ENCODE data around the gene SPRED2.

SPRED2 gene

GRCh38 chr2:65464604-65465003 is 32.2 kb upstream of the SPRED2 start:
- Histone ChIP-seq H3K14ac (ENCODE audit: low read length) (no peak overlapping the region), H4K91ac (ENCODE audit: low read depth, low read length, poor library complexity) (no peak overlapping the region), H3K4me2 (ENCODE audit: insufficient read depth, low read length, poor library complexity, severe bottlenecking) (no peak overlapping the region), H3K4me1 (ENCODE audit: control insufficient read depth in 2 of 2, insufficient read depth in 1 of 2, low read depth in 1 of 2, low read length in 2 of 2) (peaks cover 0 to 5% of the 10 kb centered on the region in 2 donors), H3K4me3 (ENCODE audit: low read length in 2 of 2) (no peak overlapping the region), H2AFZ (ENCODE audit: low read length) (no peak overlapping the region), H3K27ac (replicated peaks; ENCODE audit: low read length) (no peak overlapping the region), H2BK5ac (ENCODE audit: low read length) (no peak overlapping the region), H3K18ac (ENCODE audit: low read length) (no peak overlapping the region), H2BK12ac (ENCODE audit: low read length) (no peak overlapping the region), H3K9me3 (replicated peaks in 1 of 2; ENCODE audit: control insufficient read depth in 2 of 2, insufficient read depth in 1 of 2, low read depth in 1 of 2, low read length in 2 of 2) (no peaks in the 10 kb centered on the region), H3K4ac (ENCODE audit: low read length) (no peak overlapping the region), H3K27me3 (ENCODE audit: control insufficient read depth in 3 of 3, insufficient read depth in 3 of 3, low read depth in 1 of 3, low read length in 3 of 3) (no peaks in the 10 kb centered on the region), H4K8ac (ENCODE audit: low read depth, low read length) (no peak overlapping the region), H3K36me3 (replicated peaks in 1 of 2; ENCODE audit: control insufficient read depth in 2 of 2, insufficient read depth in 2 of 2, low read length in 2 of 2) (no peaks in the 10 kb centered on the region), H2BK120ac (ENCODE audit: low read depth, low read length) (no peak overlapping the region), H2AK5ac (ENCODE audit: low read depth, low read length) (no peak overlapping the region), H3K79me1 (ENCODE audit: low read depth, low read length) (no peaks in the 10 kb centered on the region), H3K9ac (ENCODE audit: low read depth, low read length, poor library complexity) (no peak overlapping the region), H3K23ac (ENCODE audit: low read depth, low read length, poor library complexity) (no peak overlapping the region), H2BK15ac (ENCODE audit: low read length) (no peak overlapping the region)
- no CpG with 5 or more reads among the region's 3 CpGs for WGBS, 2 donors (ENCODE audit: extremely low coverage in 2 of 2, insufficient read length in 2 of 2, insufficient replicate concordance in 1 of 2)
- no peak for DNase-seq (ENCODE audit: low spot score)

GRCh38 chr2:65458999-65459398 is 26.6 kb upstream of the SPRED2 start:
- Histone ChIP-seq H3K79me1 (ENCODE audit: low read depth, low read length) (no peaks in the 10 kb centered on the region), H2AFZ (ENCODE audit: low read length) (no peak overlapping the region), H3K14ac (ENCODE audit: low read length) (no peak overlapping the region), H2BK15ac (ENCODE audit: low read length) (no peak overlapping the region), H3K18ac (ENCODE audit: low read length) (no peak overlapping the region), H3K27me3 (ENCODE audit: control insufficient read depth in 3 of 3, insufficient read depth in 3 of 3, low read depth in 1 of 3, low read length in 3 of 3) (no peaks in the 10 kb centered on the region), H3K9me3 (replicated peaks in 1 of 2; ENCODE audit: control insufficient read depth in 2 of 2, insufficient read depth in 1 of 2, low read depth in 1 of 2, low read length in 2 of 2) (no peaks in the 10 kb centered on the region), H3K9ac (ENCODE audit: low read depth, low read length, poor library complexity) (no peak overlapping the region), H4K8ac (ENCODE audit: low read depth, low read length) (no peak overlapping the region), H2AK5ac (ENCODE audit: low read depth, low read length) (no peak overlapping the region), H4K91ac (ENCODE audit: low read depth, low read length, poor library complexity) (no peak overlapping the region), H2BK12ac (ENCODE audit: low read length) (no peak overlapping the region), H3K36me3 (replicated peaks in 1 of 2; ENCODE audit: control insufficient read depth in 2 of 2, insufficient read depth in 2 of 2, low read length in 2 of 2) (no peaks in the 10 kb centered on the region), H2BK5ac (ENCODE audit: low read length) (no peak overlapping the region), H3K27ac (replicated peaks; ENCODE audit: low read length) (no peak overlapping the region), H3K23ac (ENCODE audit: low read depth, low read length, poor library complexity) (no peak overlapping the region), H3K4me1 (ENCODE audit: control insufficient read depth in 2 of 2, insufficient read depth in 1 of 2, low read depth in 1 of 2, low read length in 2 of 2) (no peaks in the 10 kb centered on the region), H3K4me3 (ENCODE audit: low read length in 2 of 2) (no peak overlapping the region), H3K4ac (ENCODE audit: low read length) (no peak overlapping the region), H2BK120ac (ENCODE audit: low read depth, low read length) (no peak overlapping the region), H3K4me2 (ENCODE audit: insufficient read depth, low read length, poor library complexity, severe bottlenecking) (no peak overlapping the region)
- WGBS, 2 donors (ENCODE audit: extremely low coverage in 2 of 2, insufficient read length in 2 of 2, insufficient replicate concordance in 1 of 2): no CpG with 5 or more reads among the region's 3 CpGs
- DNase-seq (ENCODE audit: low spot score): no peak

- Histone ChIP-seq H4K8ac (ENCODE audit: low read depth, low read length) (no peak overlapping the region), H2BK15ac (ENCODE audit: low read length) (no peak overlapping the region), H3K9ac (ENCODE audit: low read depth, low read length, poor library complexity) (no peak overlapping the region), H3K27ac (replicated peaks; ENCODE audit: low read length) (no peak overlapping the region), H3K27me3 (ENCODE audit: control insufficient read depth in 3 of 3, insufficient read depth in 3 of 3, low read depth in 1 of 3, low read length in 3 of 3) (no peaks in the 10 kb centered on the region), H3K18ac (ENCODE audit: low read length) (no peak overlapping the region), H3K23ac (ENCODE audit: low read depth, low read length, poor library complexity) (no peak overlapping the region), H3K36me3 (replicated peaks in 1 of 2; ENCODE audit: control insufficient read depth in 2 of 2, insufficient read depth in 2 of 2, low read length in 2 of 2) (no peaks in the 10 kb centered on the region), H2BK5ac (ENCODE audit: low read length) (no peak overlapping the region), H3K4ac (ENCODE audit: low read length) (no peak overlapping the region), H2BK12ac (ENCODE audit: low read length) (no peak overlapping the region), H3K79me1 (ENCODE audit: low read depth, low read length) (no peaks in the 10 kb centered on the region), H3K9me3 (replicated peaks in 1 of 2; ENCODE audit: control insufficient read depth in 2 of 2, insufficient read depth in 1 of 2, low read depth in 1 of 2, low read length in 2 of 2) (no peaks in the 10 kb centered on the region), H3K4me3 (ENCODE audit: low read length in 2 of 2) (no peak overlapping the region), H4K91ac (ENCODE audit: low read depth, low read length, poor library complexity) (no peak overlapping the region), H3K4me2 (ENCODE audit: insufficient read depth, low read length, poor library complexity, severe bottlenecking) (no peak overlapping the region), H2BK120ac (ENCODE audit: low read depth, low read length) (no peak overlapping the region), H2AK5ac (ENCODE audit: low read depth, low read length) (no peak overlapping the region), H3K14ac (ENCODE audit: low read length) (no peak overlapping the region), H3K4me1 (ENCODE audit: control insufficient read depth in 2 of 2, insufficient read depth in 1 of 2, low read depth in 1 of 2, low read length in 2 of 2) (no peaks in the 10 kb centered on the region), H2AFZ (ENCODE audit: low read length) (no peak overlapping the region)
- DNase-seq (ENCODE audit: low spot score): no peak
- no CpG with 5 or more reads among the region's 2 CpGs for WGBS, 2 donors (ENCODE audit: extremely low coverage in 2 of 2, insufficient read length in 2 of 2, insufficient replicate concordance in 1 of 2)
Observed at GRCh38 chr2:65456886-65457285, 24.5 kb upstream of the SPRED2 start.

GRCh38 chr2:65456064-65456463 is 23.7 kb upstream of the SPRED2 start:
- no peak for DNase-seq (ENCODE audit: low spot score)
- Histone ChIP-seq H3K36me3 (replicated peaks in 1 of 2; ENCODE audit: control insufficient read depth in 2 of 2, insufficient read depth in 2 of 2, low read length in 2 of 2) (no peaks in the 10 kb centered on the region), H3K14ac (ENCODE audit: low read length) (no peak overlapping the region), H2BK120ac (ENCODE audit: low read depth, low read length) (no peak overlapping the region), H3K9ac (ENCODE audit: low read depth, low read length, poor library complexity) (no peak overlapping the region), H3K27me3 (ENCODE audit: control insufficient read depth in 3 of 3, insufficient read depth in 3 of 3, low read depth in 1 of 3, low read length in 3 of 3) (no peaks in the 10 kb centered on the region), H2AK5ac (ENCODE audit: low read depth, low read length) (no peak overlapping the region), H3K4me1 (ENCODE audit: control insufficient read depth in 2 of 2, insufficient read depth in 1 of 2, low read depth in 1 of 2, low read length in 2 of 2) (no peaks in the 10 kb centered on the region), H3K4me3 (ENCODE audit: low read length in 2 of 2) (no peak overlapping the region), H3K4me2 (ENCODE audit: insufficient read depth, low read length, poor library complexity, severe bottlenecking) (no peak overlapping the region), H3K23ac (ENCODE audit: low read depth, low read length, poor library complexity) (no peak overlapping the region), H3K4ac (ENCODE audit: low read length) (no peak overlapping the region), H3K18ac (ENCODE audit: low read length) (no peak overlapping the region), H4K91ac (ENCODE audit: low read depth, low read length, poor library complexity) (no peak overlapping the region), H2BK5ac (ENCODE audit: low read length) (no peak overlapping the region), H2AFZ (ENCODE audit: low read length) (no peak overlapping the region), H2BK12ac (ENCODE audit: low read length) (no peak overlapping the region), H3K79me1 (ENCODE audit: low read depth, low read length) (no peaks in the 10 kb centered on the region), H2BK15ac (ENCODE audit: low read length) (no peak overlapping the region), H3K27ac (replicated peaks; ENCODE audit: low read length) (no peak overlapping the region), H4K8ac (ENCODE audit: low read depth, low read length) (no peak overlapping the region), H3K9me3 (replicated peaks in 1 of 2; ENCODE audit: control insufficient read depth in 2 of 2, insufficient read depth in 1 of 2, low read depth in 1 of 2, low read length in 2 of 2) (no peaks in the 10 kb centered on the region)

Measured in neuronal stem cell (in vitro differentiated cells).